GM23248 (cell line): ENCODE measurements around the gene STAC.

Experiments used
- EZH2 ChIP-seq: fragments of 200-600 bp; sonication (generic); IDR thresholded peaks from 2 replicates; pipeline ENCODE4 v1.6.1; 2018; ENCODE audit warnings: antibody characterized with exemption, mild to moderate bottlenecking; ENCODE audit not compliant: insufficient read depth, poor library complexity, severe bottlenecking
- EZH2phosphoT487 ChIP-seq: fragments of 200-600 bp; sonication (generic); IDR thresholded peaks from 2 replicates; pipeline ENCODE4 v1.6.1; 2018; ENCODE audit warnings: antibody characterized with exemption, moderate library complexity, mild to moderate bottlenecking, low read depth; ENCODE audit not compliant: insufficient read depth

GRCh38 chr3:36475558-36475957, 95.3 kb downstream of the STAC start:
- TF ChIP-seq EZH2 (no peak), EZH2phosphoT487 (no peak)
